OCI-LY7 (cell line): ENCODE results near the gene MRC1. TPM values are rescaled to one million over a fixed set of nuclear protein-coding genes. Genes with fewer than 3 reads are reported as not detected.
"Not testable (repeated sequence)": the region's sequence is repeated elsewhere in the genome, so short reads cannot be mapped to it uniquely, and the experiment has no call there.

ENCODE experiments used
- BruUV-seq: library from RNA; stranded (reverse); fragments of 400-500 nt; replicated peaks from 2 replicates; lab custom pipeline; 2021; lab: Mats Ljungman, UMichigan
- CTCF ChIA-PET: fragments of 300-600 bp; sonication (Branson Sonifier 250); formaldehyde crosslinking; loops from one replicate; lab custom pipeline; 2022; ENCODE audit warnings: antibody characterized with exemption; ENCODE audit not compliant: unreplicated experiment; lab: Charles Lee
- POLR2A ChIA-PET: fragments of 300-600 bp; sonication (Branson Sonifier 250); formaldehyde crosslinking; loops from one replicate; lab custom pipeline; 2022; ENCODE audit warnings: antibody characterized with exemption; lab: Charles Lee
- DNase-seq: peaks from one replicate; pipeline ENCODE4 v3.0.0-alpha.2; 2015; ENCODE audit warnings: low spot score
- H2AFZ ChIP-seq: fragments of 200-600 bp; sonication (generic), shearing (Covaris generic); 2 replicates; pipeline ENCODE4 v1.6.1; 2014; ENCODE audit warnings: mild to moderate bottlenecking, antibody characterized with exemption, low read length, moderate library complexity
- H3K27ac ChIP-seq: fragments of 200-600 bp; sonication (generic); 2 replicates; pipeline ENCODE4 v1.5.1; 2014; ENCODE audit warnings: mixed run types, low read depth, mild to moderate bottlenecking, moderate library complexity, low read length, inconsistent platforms; ENCODE audit not compliant: poor library complexity, severe bottlenecking
- H3K36me3 ChIP-seq: fragments of 200-600 bp; sonication (generic); 2 replicates; pipeline ENCODE4 v1.6.1; 2014; ENCODE audit warnings: mild to moderate bottlenecking, antibody characterized with exemption, low read length, moderate library complexity, mixed read lengths; ENCODE audit not compliant: insufficient read depth
- H3K4me1 ChIP-seq: fragments of 200-600 bp; sonication (generic); 2 replicates; pipeline ENCODE4 v1.5.1; 2014; ENCODE audit warnings: mild to moderate bottlenecking, low read length; ENCODE audit not compliant: insufficient read depth, poor library complexity, severe bottlenecking
- H3K4me2 ChIP-seq: fragments of 200-600 bp; sonication (generic); 2 replicates; pipeline ENCODE4 v1.6.1; 2014; ENCODE audit warnings: mild to moderate bottlenecking, low read length
- H3K4me3 ChIP-seq: fragments of 200-600 bp; sonication (generic); 2 replicates; pipeline ENCODE4 v1.5.1; 2014; ENCODE audit warnings: mild to moderate bottlenecking, low read depth, low read length; ENCODE audit not compliant: poor library complexity, severe bottlenecking
- H3K79me2 ChIP-seq: fragments of 200-600 bp; sonication (generic); 2 replicates; pipeline ENCODE4 v1.6.1; 2016; ENCODE audit warnings: low read depth, mild to moderate bottlenecking, low read length, moderate library complexity, mixed read lengths; ENCODE audit not compliant: insufficient read depth
- H3K9me2 ChIP-seq: fragments of 200-600 bp; sonication (generic); 2 replicates; pipeline ENCODE4 v1.6.1; 2016; ENCODE audit warnings: mild to moderate bottlenecking, low read length, mixed read lengths; ENCODE audit not compliant: insufficient read depth
- H3K9me3 ChIP-seq: fragments of 200-600 bp; sonication (generic); 2 replicates; pipeline ENCODE4 v1.6.1; 2014; ENCODE audit warnings: mild to moderate bottlenecking, mixed run types, low read length, mixed read lengths
- H4K20me1 ChIP-seq: fragments of 200-600 bp; sonication (generic); 2 replicates; pipeline ENCODE4 v1.6.1; 2014; ENCODE audit warnings: mild to moderate bottlenecking, antibody characterized with exemption, low read length, moderate library complexity, mixed read lengths; ENCODE audit not compliant: insufficient read depth
- EZH2phosphoT487 ChIP-seq: fragments of 200-600 bp; sonication (generic); IDR thresholded peaks from 2 replicates; pipeline ENCODE4 v1.6.1; 2018; ENCODE audit warnings: low read depth, borderline replicate concordance, mild to moderate bottlenecking, mixed run types, antibody characterized with exemption, low read length, moderate library complexity, mixed read lengths
- intact Hi-C: fragments of 100-400 bp; cut with micrococcal nuclease; formaldehyde crosslinking; loops from one replicate; pipeline ENCODE4 v1.10.0; 2022; ENCODE audit not compliant: unreplicated experiment
- total RNA-seq, 2 experiments: library from RNA; depleted of rRNA in 1 of 2; stranded (reverse); fragments of >200 nt in 1 of 2; shearing (Covaris generic) in 1 of 2; gene quantifications; 2 replicates each; pipeline ENCODE4 v1.2.3, GENCODE V29; 2014 to 2022
- TF ChIP-seq, protein P1 (sequence below): fragments of 200-600 bp; sonication (generic); conservative IDR thresholded peaks from 2 replicates; pipeline ENCODE4 v1.5.1; 2014; ENCODE audit warnings: mild to moderate bottlenecking, antibody characterized with exemption, low read length, moderate library complexity, mixed read lengths

Gene MRC1
- total RNA-seq, 2 experiments from 2014 or later, result not detected

DNA sequence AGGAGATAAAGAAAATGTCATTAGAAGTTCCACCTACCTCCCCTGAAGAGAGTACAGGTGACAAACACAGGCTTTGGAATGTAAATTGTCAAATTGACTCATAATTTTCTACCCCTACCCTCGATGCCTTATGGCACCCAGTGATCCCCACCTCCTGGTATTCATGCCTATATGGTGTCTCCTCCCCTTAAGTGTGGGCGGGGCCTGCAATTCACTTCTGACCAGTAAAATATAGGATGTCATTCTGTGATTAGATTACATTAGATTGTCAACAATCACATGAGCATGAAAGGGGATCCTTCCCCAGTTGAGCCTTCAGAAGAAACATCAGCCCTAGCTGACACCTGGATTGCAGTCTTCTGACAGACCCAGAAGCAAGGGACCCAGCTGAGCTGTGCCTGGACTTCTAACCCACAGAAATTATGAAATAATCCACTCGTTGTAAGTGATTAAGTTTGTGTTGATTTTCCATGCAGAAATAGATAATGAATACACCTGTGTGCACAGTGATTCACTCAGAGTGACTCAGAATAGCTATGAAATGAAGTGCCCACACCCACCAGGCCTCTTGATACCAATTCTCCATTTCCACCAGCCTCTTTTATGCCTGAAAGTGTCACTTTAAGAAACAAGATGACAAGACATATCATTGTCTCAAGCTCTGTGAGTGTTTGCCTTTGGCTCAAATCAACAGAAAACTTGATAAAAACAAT, 134.0 kb downstream of the MRC1 start:
- no peaks in the 10 kb centered on the region for H3K9me3 ChIP-seq
- H3K4me1 ChIP-seq, result no peaks in the 10 kb centered on the region
- intact Hi-C loops, result no loop called here

DNA sequence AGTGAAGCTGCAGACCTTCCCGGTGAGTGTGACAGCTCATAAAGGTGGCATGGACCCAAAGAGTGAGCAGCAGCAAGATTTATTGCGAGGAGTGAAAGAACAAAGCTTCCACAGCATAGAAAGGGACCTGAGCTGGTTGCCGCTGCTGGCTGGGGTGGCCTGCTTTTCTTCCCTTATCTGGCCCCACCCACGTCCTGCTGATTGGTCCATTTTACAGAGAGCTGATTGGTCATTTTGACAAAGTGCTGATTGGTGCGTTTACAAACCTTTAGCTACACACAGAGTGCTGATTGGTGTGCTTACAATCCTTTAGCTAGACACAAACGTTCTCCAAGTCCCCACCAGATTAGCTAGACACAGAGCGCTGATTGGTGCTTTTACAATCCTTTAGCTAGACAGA, 141.1 kb downstream of the MRC1 start:
- H3K4me2 ChIP-seq, H2AFZ ChIP-seq, H3K4me3 ChIP-seq, H3K36me3 ChIP-seq, CTCF ChIA-PET, H3K27ac ChIP-seq, intact Hi-C loops, H4K20me1 ChIP-seq, DNase-seq, H3K4me1 ChIP-seq, H3K79me2 ChIP-seq, BruUV-seq, H3K9me3 ChIP-seq, H3K9me2 ChIP-seq: not testable (repeated sequence)
- POLR2A ChIA-PET, result interaction anchor here (0.5 to 0.7 kb wide), 2 partner anchors 25 to 32 kb away, joined by 3 read pairs; no protein-coding TSS in a partner anchor

More for the DNA sequence above, 134.0 kb downstream of the MRC1 start:
- ChIA-PET POLR2A (interaction anchor here (0.6 kb wide), 1 partner anchor 33 kb away, joined by 3 read pairs; no protein-coding TSS in a partner anchor), CTCF (no interaction called here)
- no peaks in the 10 kb centered on the region for H3K36me3 ChIP-seq
- H3K27ac ChIP-seq, result no peak overlapping the region
- H2AFZ ChIP-seq, result no peak overlapping the region
- H3K9me2 ChIP-seq, result no peaks in the 10 kb centered on the region
- no peak overlapping the region for H3K4me3 ChIP-seq
- no peak overlapping the region for H3K4me2 ChIP-seq
- H4K20me1 ChIP-seq, result no peaks in the 10 kb centered on the region
- no peak for TF ChIP-seq EZH2phosphoT487
- TF ChIP-seq, protein P1, sequence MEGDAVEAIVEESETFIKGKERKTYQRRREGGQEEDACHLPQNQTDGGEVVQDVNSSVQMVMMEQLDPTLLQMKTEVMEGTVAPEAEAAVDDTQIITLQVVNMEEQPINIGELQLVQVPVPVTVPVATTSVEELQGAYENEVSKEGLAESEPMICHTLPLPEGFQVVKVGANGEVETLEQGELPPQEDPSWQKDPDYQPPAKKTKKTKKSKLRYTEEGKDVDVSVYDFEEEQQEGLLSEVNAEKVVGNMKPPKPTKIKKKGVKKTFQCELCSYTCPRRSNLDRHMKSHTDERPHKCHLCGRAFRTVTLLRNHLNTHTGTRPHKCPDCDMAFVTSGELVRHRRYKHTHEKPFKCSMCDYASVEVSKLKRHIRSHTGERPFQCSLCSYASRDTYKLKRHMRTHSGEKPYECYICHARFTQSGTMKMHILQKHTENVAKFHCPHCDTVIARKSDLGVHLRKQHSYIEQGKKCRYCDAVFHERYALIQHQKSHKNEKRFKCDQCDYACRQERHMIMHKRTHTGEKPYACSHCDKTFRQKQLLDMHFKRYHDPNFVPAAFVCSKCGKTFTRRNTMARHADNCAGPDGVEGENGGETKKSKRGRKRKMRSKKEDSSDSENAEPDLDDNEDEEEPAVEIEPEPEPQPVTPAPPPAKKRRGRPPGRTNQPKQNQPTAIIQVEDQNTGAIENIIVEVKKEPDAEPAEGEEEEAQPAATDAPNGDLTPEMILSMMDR, result no peak
- no peaks in the 10 kb centered on the region for H3K79me2 ChIP-seq
- BruUV-seq, result no TSS peak
- no peak for DNase-seq

DNA sequence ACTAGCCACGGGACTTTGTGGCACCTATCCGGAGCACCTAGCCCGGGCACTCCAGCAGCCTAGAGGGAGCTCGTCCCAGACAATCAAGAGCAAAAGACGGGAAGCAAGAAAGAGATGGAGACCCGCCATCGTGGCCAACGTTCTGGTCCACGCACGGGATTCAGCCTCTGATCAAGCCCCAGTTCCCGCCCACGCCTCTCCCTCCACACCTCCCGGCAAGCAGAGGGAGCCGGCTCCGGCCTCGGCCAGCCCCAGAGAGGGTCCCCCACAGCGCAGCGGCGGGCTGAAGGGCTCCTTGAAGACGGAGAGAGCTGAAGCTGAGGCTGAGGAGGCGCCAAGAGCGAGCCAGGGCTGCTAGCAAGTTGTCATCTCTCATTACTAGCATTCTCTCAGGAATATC, 141.6 kb downstream of the MRC1 start:
- TF ChIP-seq EZH2phosphoT487, result no peak
- TF ChIP-seq, protein P1, result no peak
- Histone ChIP-seq H3K4me2 (no peak overlapping the region), H3K27ac (no peak overlapping the region), H3K79me2 (no peaks in the 10 kb centered on the region), H4K20me1 (no peaks in the 10 kb centered on the region), H3K9me3 (no peaks in the 10 kb centered on the region), H3K4me3 (no peak overlapping the region), H3K9me2 (no peaks in the 10 kb centered on the region), H2AFZ (no peak overlapping the region), H3K4me1 (no peaks in the 10 kb centered on the region), H3K36me3 (no peaks in the 10 kb centered on the region)
- BruUV-seq, result no TSS peak
- DNase-seq, result no peak
- ChIA-PET CTCF (no interaction called here), POLR2A (interaction anchor here (0.5 to 0.7 kb wide), 2 partner anchors 25 to 32 kb away, joined by 3 read pairs; no protein-coding TSS in a partner anchor)
- intact Hi-C loops, result no loop called here
